CD4-positive, alpha-beta T cell treated with Interleukin-21 for 1 hour (primary cell): ENCODE measurements around the gene CXXC5.
"Not testable (repeated sequence)": the region's sequence is repeated elsewhere in the genome, so short reads cannot be mapped to it uniquely, and the experiment has no call there.

Source experiments
- DNase-seq: peaks from one replicate; pipeline ENCODE4 v3.0.0-alpha.2; 2020

The CXXC5 gene

DNA sequence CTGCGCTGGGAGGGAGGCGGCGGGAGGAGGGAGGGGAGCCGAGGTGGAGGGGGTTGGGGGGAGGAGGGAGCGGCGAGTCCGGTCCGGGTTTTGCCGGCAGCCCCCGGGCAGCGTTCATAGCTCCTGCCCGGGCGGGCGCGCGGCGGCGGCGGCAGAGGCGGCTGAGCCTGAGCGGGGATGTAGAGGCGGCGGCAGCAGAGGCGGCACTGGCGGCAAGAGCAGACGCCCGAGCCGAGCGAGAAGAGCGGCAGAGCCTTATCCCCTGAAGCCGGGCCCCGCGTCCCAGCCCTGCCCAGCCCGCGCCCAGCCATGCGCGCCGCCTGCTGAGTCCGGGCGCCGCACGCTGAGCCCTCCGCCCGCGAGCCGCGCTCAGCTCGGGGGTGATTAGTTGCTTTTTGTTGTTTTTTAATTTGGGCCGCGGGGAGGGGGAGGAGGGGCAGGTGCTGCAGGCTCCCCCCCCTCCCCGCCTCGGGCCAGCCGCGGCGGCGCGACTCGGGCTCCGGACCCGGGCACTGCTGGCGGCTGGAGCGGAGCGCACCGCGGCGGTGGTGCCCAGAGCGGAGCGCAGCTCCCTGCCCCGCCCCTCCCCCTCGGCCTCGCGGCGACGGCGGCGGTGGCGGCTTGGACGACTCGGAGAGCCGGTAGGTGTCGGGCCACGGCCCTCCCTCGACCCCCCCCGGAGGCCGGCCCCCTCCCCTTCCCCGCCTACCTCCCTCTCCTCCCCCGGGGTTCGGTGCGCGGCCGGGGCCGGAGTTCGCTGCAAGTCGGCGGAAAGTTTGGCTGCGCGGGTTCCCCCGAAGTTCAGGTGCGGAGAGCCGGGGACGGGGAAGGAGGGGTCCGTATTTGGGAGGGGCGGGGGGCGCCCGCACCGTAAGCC is at the start of gene CXXC5:
CXXC5 (plus strand) TSS at position 145 of the 877 bp plus-strand sequence. CDS start 32,175 bp downstream, outside the sequence.
- DNase-seq = peak; percentile 56

- DNase-seq = not testable (repeated sequence)
Measured at GRCh38 chr5:139598601-139598965, 49.6 kb upstream of the CXXC5 start.

DNA sequence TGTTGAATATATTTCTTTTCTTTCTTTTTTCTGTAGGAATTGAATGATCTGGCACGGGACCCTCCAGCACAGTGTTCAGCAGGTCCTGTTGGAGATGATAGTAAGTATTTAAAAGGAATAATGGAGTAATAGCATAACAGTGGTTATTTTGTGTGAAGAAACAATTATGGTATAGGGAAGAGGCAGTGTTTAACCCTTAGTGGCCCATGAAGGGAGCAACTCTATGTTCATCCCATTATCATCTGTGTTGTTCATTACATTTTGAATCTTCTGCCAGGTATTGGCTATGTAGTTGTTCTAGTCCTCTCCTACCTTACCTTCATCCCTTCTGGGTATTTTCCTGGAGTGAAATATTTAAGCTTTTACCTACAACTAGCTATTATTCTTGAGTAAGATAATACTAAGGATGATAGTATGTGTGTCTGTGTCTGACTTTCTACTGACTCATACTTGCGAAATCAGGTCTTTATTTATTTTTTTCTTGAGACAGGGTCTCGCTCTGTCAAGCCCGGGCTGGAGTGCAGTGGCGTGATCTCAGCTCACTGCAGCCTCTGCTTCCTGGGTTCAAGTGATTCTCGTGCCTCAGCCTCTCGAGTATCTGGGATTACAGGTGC is 47.7 kb upstream of the CXXC5 start:
- DNase-seq = no peak

GRCh38 chr5:139601429-139601828 is 46.7 kb upstream of the CXXC5 start:
- DNase-seq = no peak

DNA sequence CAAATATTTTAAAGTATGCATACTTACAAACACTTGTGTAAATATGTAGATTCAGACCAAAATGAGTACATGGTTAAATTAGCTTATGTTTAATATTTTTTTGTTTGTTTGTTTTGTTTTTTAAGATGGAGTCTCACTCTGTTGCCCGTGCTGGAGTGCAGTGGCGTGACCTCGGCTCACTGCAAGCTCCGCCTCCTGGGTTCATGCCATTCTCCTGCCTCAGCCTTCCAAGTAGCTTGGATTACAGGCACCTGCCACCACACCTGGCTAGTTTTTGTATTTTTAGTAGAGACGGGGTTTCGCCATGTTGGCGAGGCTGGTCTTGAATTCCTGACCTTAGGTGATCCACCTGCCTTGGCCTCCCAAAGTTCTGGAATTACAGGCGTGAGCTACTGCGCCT is 46.2 kb upstream of the CXXC5 start:
- not testable (repeated sequence) for DNase-seq

- DNase-seq = no peak
Measured at GRCh38 chr5:139605887-139606286, 42.3 kb upstream of the CXXC5 start.

- DNase-seq = no peak
Measured at GRCh38 chr5:139611703-139612584, 36.2 kb upstream of the CXXC5 start.

GRCh38 chr5:139619861-139620260 is 28.3 kb upstream of the CXXC5 start:
- no peak for DNase-seq

- not testable (repeated sequence) for DNase-seq
Measured at GRCh38 chr5:139625398-139625797, 22.8 kb upstream of the CXXC5 start.

DNA sequence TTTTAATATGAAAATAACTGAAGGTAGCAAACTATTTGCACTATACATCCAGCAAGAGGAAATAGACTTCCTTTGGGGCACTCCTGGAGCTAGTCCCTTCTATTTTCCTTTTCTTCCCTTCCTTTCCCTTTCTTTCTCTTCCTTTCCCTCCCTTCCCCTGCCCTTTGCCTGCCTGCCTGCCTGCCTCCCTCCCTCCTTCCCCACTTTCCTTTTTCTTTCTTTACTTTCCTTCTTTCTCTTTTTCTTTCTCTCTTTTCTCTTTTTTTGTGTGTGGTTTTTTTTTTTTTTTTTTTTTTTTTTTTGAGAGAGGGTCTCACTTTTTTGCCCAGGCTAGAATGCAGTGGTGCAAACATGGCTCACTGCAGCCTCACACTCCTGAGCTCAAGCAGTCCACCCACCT is 17.3 kb upstream of the CXXC5 start:
- no peak for DNase-seq

DNA sequence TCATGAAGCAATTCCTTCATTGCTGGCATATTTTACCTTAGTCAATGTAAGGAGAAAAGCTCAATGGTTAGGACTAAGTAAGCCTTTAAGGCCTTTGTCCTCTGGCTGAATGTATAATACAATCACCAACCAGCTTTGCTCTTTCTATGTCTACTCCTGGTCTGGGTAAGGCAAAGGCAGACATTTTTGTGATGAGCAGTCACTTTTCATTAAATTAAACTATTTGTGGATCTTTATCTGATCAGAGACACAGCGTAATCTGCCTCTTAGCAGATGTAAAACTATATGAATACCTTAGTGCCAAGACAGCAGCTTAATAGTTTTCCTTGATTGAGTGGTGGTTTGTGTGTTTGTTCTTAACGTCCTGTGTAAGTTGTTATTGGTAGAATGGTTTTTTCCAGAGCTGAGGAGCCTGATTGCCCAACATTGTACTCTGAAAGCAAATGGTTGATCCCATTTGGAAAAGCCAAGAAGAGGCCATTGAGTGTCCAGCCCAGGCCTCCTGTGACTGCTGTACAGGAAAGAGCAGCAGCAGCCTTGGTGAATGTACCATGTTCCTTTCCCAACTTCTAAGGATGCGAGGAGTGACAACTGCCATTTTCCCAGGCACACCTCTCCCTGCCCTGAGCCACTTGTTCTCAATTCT is 16.5 kb upstream of the CXXC5 start:
- DNase-seq = no peak

DNA sequence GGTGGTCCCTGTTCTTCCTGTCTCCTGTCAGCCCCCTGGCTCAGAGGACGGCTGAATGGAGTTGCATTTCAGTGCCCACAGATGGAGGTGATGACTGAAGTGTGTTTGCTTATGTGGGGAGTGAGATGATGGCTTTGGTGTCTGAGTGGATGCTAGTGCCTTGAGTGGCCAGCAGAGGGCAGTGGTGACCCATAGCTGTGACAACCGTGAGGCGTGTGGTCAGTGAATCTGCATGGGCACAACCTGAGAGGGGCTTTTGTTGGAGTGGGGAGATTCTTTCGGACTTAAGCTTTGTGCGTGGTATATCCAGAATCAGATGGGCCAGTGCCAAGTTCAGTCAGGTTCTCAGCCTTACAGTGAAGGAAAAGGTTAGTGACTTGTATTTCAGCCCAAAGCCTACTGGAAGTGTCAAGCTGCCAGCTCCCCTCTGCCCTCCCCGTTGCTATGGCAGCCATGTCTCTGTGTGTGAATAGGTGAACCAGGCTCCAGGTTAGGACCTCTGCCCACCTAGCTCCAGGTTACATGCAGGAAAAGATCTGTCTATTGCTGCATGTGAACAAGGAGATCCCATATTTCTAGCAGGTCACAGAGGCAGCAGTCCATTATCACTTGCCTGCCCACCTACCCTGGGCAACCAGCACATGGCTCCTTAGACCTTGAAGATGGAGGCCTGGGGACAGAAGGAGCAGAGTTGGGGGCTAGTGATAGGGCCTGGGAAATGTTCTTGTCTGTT is 14.7 kb upstream of the CXXC5 start:
- DNase-seq = peak; percentile 71

DNA sequence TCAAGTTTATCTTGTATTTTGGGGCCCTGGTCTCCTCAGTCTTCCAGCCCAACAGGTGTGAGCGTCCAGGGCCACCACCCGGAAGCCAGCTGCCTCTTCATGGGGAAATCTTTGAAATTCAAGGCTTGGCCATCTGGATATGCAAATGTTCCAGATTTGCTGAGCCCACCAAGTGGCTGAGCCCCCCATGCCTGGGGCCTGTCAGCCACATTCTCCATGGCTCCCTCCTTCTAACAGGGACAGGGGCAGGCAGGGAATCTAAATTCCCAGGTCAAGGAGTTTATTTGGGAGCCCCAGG is 14.2 kb upstream of the CXXC5 start:
- no peak for DNase-seq

- no peak for DNase-seq
Measured at GRCh38 chr5:139634541-139634940, 13.6 kb upstream of the CXXC5 start.

- DNase-seq = no peak
Measured at GRCh38 chr5:139635191-139635590, 13.0 kb upstream of the CXXC5 start.

- DNase-seq = peak; percentile 43
Measured at GRCh38 chr5:139635606-139636206, 12.4 kb upstream of the CXXC5 start.

- DNase-seq = peak; percentile 80
Measured at GRCh38 chr5:139636207-139636792, 11.8 kb upstream of the CXXC5 start.

- peak; percentile 52 for DNase-seq
Measured at GRCh38 chr5:139636975-139637408, 11.2 kb upstream of the CXXC5 start.

DNA sequence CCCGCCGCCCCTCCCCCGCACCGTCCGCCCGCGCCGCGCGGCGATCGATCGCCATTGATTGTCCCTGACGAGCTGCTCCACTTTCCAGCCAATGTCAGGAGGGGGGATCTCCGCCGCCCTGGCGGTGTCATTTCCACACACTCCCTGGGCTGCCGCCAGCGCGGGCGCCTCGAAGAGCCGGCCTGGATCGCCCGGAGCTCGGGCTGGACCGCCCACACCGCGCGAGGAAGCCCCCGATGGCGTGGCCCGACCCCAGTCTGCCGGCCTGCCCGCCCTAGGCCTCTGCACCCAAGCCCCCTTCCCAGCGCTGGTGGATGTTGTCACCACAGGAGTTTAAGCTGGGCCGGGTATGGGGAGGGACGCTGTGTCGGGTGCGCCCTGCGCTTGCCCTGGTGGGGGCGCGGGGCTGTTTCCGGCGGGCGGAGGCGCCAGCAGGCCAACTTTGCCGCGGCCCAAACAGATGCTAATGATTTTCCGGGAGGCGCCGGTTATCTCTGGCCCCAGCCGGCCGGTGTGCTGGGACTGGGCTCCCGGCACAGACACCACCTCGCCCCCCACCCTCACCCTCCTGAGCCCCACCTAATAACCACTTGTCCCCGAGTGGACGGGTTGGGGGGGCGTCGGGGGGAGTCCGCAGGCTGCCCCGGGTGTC is 10.6 kb upstream of the CXXC5 start:
- DNase-seq = peak; percentile 65

- no peak for DNase-seq
Measured at GRCh38 chr5:139638090-139638735, 9.9 kb upstream of the CXXC5 start.
